SK-N-SH (cell line): ENCODE measurements around the gene PLAGL1. TPM values are rescaled to one million over a fixed set of nuclear protein-coding genes. Genes with fewer than 3 reads are reported as not detected.

ENCODE experiments used
- CTCF ChIA-PET: fragments of 300-600, 350-600 bp; formaldehyde crosslinking; extraction: SDS; loops from one replicate; lab custom pipeline; 2021; lab: Yijun Ruan, JAX
- POLR2A ChIA-PET: fragments of 350-600 bp; sonication (Branson Sonifier 250); formaldehyde crosslinking; extraction: SDS; loops from one replicate; lab custom pipeline; 2020; ENCODE audit warnings: antibody characterized with exemption, inconsistent platforms; lab: Yijun Ruan, JAX
- DNase-seq: peaks from one replicate; pipeline ENCODE4 v3.0.0; 2012
- H2AFZ ChIP-seq: fragments of 200-600 bp; sonication (generic); 2 replicates; pipeline ENCODE4 v1.8.1; 2016; ENCODE audit warnings: antibody characterized with exemption, mild to moderate bottlenecking, low read depth
- H3F3A ChIP-seq: fragments of 200-600 bp; sonication (generic); replicated peaks from 2 replicates; pipeline ENCODE3; 2016; ENCODE audit warnings: antibody characterized with exemption, mild to moderate bottlenecking; ENCODE audit not compliant: insufficient read depth
- H3K27ac ChIP-seq, 2 experiments: fragments of 200-500 bp in 1 of 2; fragments of 200-600 bp in 1 of 2; sonication (Bioruptor generic) in 1 of 2; sonication (generic), shearing (Covaris generic) in 1 of 2; 2 replicates each; pipeline versions ENCODE4 v1.5.1 to v1.6.1; 2014 to 2016; ENCODE audit warnings: low read depth in 2 of 2, inconsistent platforms in 1 of 2, low read length in 1 of 2, mild to moderate bottlenecking in 1 of 2, mixed read lengths in 1 of 2
- H3K27me3 ChIP-seq: fragments of 200-600 bp; sonication (generic), shearing (Covaris generic); 2 replicates; pipeline ENCODE4 v1.6.1; 2016; ENCODE audit warnings: mixed run types; ENCODE audit not compliant: insufficient read depth
- H3K36me3 ChIP-seq, 2 experiments: fragments of 200-500 bp in 1 of 2; fragments of 200-600 bp in 1 of 2; sonication (Bioruptor generic) in 1 of 2; sonication (generic) in 1 of 2; replicated peaks in 1 of 2; 2 replicates each; pipeline versions ENCODE3 to v1.5.1; 2014 to 2016; ENCODE audit warnings: low read length in 1 of 2, mild to moderate bottlenecking in 1 of 2; ENCODE audit not compliant: insufficient read depth in 2 of 2, control insufficient read depth in 1 of 2
- H3K4me1 ChIP-seq, 2 experiments: fragments of 200-500 bp in 1 of 2; fragments of 200-600 bp in 1 of 2; sonication (Bioruptor generic) in 1 of 2; sonication (generic), shearing (Covaris generic) in 1 of 2; 2 replicates each; pipeline versions ENCODE4 v1.5.1 to v1.6.1; 2014 to 2016; ENCODE audit warnings: low read depth in 1 of 2, low read length in 1 of 2, mixed run types in 1 of 2; ENCODE audit not compliant: insufficient read depth in 2 of 2, control insufficient read depth in 1 of 2
- H3K4me2 ChIP-seq: fragments of 200-600 bp; sonication (generic), shearing (Covaris generic); 2 replicates; pipeline ENCODE4 v1.6.1; 2017; ENCODE audit warnings: mixed run types
- H3K4me3 ChIP-seq, 2 experiments: fragments of 200-500 bp in 1 of 2; fragments of 200-600 bp in 1 of 2; sonication (Bioruptor generic) in 1 of 2; sonication (generic), shearing (Covaris generic) in 1 of 2; 2 replicates each; pipeline versions ENCODE4 v1.5.1 to v1.8.1; 2014 to 2016; ENCODE audit warnings: low read depth in 2 of 2, inconsistent platforms in 1 of 2, low read length in 1 of 2, mild to moderate bottlenecking in 1 of 2, mixed read lengths in 1 of 2, moderate library complexity in 1 of 2
- H3K79me2 ChIP-seq: fragments of 200-600 bp; sonication (generic); 2 replicates; pipeline ENCODE4 v1.8.1; 2017; ENCODE audit warnings: mild to moderate bottlenecking; ENCODE audit not compliant: insufficient read depth
- H3K9ac ChIP-seq: fragments of 200-600 bp; sonication (generic); 2 replicates; pipeline ENCODE4 v1.6.1; 2017; ENCODE audit warnings: mixed run types
- H3K9me2 ChIP-seq: fragments of 200-600 bp; sonication (generic); 2 replicates; pipeline ENCODE4 v1.6.1; 2017; ENCODE audit warnings: mixed run types
- H3K9me3 ChIP-seq: fragments of 200-600 bp; sonication (generic); 2 replicates; pipeline ENCODE4 v1.6.1; 2017; ENCODE audit warnings: mixed run types, mild to moderate bottlenecking, moderate library complexity
- H4K20me1 ChIP-seq: fragments of 200-600 bp; sonication (generic); 2 replicates; pipeline ENCODE4 v1.6.1; 2017; ENCODE audit warnings: mild to moderate bottlenecking, mixed run types; ENCODE audit not compliant: insufficient read depth
- CHD2 ChIP-seq: fragments of 150-350 bp; IDR thresholded peaks from 2 replicates; pipeline ENCODE4 v1.6.1; 2018; ENCODE audit warnings: low read length; ENCODE audit not compliant: partially characterized antibody
- CTCF ChIP-seq: fragments of 200-600 bp; sonication (generic); IDR thresholded peaks from 2 replicates; pipeline ENCODE4 v1.6.1; 2017; ENCODE audit warnings: antibody characterized with exemption, mild to moderate bottlenecking, moderate library complexity
- EP300 ChIP-seq, 2 experiments: IDR thresholded peaks; 2 replicates each; pipeline versions ENCODE4 v1.4.0 to v1.6.1; 2012; ENCODE audit warnings: borderline replicate concordance in 1 of 2, low read depth in 1 of 2, low read length in 1 of 2
- FOXJ3 ChIP-seq: sonication (generic); formaldehyde crosslinking; IDR thresholded peaks from 2 replicates; pipeline ENCODE4 v1.5.1; 2020; ENCODE audit warnings: mild to moderate bottlenecking, missing genetic modification reagents
- GABPA ChIP-seq: IDR thresholded peaks from 2 replicates; pipeline ENCODE4 v1.4.0; 2012; ENCODE audit warnings: low read depth, mild to moderate bottlenecking
- GATA2 ChIP-seq: sonication (generic); formaldehyde crosslinking; IDR thresholded peaks from 2 replicates; pipeline ENCODE4 v1.5.0; 2020; ENCODE audit warnings: mild to moderate bottlenecking, missing genetic modification reagents
- MAX ChIP-seq: IDR thresholded peaks from 2 replicates; pipeline ENCODE4 v1.4.0; 2012; ENCODE audit warnings: low read depth
- NRF1 ChIP-seq: IDR thresholded peaks from 2 replicates; pipeline ENCODE4 v1.6.1; 2012; ENCODE audit warnings: low read depth, mild to moderate bottlenecking, low read length
- RAD21 ChIP-seq: IDR thresholded peaks from 2 replicates; pipeline ENCODE4 v1.6.1; 2012; ENCODE audit warnings: mild to moderate bottlenecking, low read length
- REST ChIP-seq: IDR thresholded peaks from 2 replicates; pipeline ENCODE4 v1.6.1; 2012; ENCODE audit warnings: mild to moderate bottlenecking, low read depth, low read length, moderate library complexity
- RFX5 ChIP-seq: IDR thresholded peaks from 2 replicates; pipeline ENCODE4 v1.6.1; 2012; ENCODE audit warnings: mild to moderate bottlenecking, improper control_type of control experiment, low read length
- SIN3A ChIP-seq: IDR thresholded peaks from 2 replicates; pipeline ENCODE4 v1.6.1; 2012; ENCODE audit warnings: low read depth, mild to moderate bottlenecking, low read length, moderate library complexity, borderline replicate concordance
- SMC3 ChIP-seq: IDR thresholded peaks from 2 replicates; pipeline ENCODE4 v1.6.1; 2012; ENCODE audit warnings: low read depth, low read length, improper control_type of control experiment
- TCF12 ChIP-seq: IDR thresholded peaks from 2 replicates; pipeline ENCODE4 v1.4.0; 2012
- USF2 ChIP-seq: fragments of 150-350 bp; IDR thresholded peaks from 2 replicates; pipeline ENCODE4 v1.6.1; 2017; ENCODE audit warnings: antibody characterized with exemption, low read length, low read depth, borderline replicate concordance
- WGBS: methylation state at CpG from one replicate; pipeline ENCODE4 v1.1.6; 2017; ENCODE audit warnings: low lambda C conversion rate; 5-methylcytosine and 5-hydroxymethylcytosine counted together
- polyA plus RNA-seq, 3 experiments: library from polyadenylated mRNA; depleted of rRNA; stranded (reverse); fragments of >200 nt; gene quantifications; 2 replicates each; pipeline ENCODE4 v1.2.3, GENCODE V29; 2012

The PLAGL1 gene
- polyA plus RNA-seq, 1 of the 3 experiments (the other 2 are of a cell fraction), result 25.8 TPM

GRCh38 chr6:143969077-143969476 is 39.0 kb downstream of the PLAGL1 start:
- Histone ChIP-seq H3K36me3 (peaks cover 0 to 2% of the 10 kb centered on the region in 2 experiments), H3K9ac (no peak overlapping the region), H3K4me1 (no peaks in the 10 kb centered on the region; a peak in 1 of 4 replicates)
- DNase-seq, result no peak
- TF ChIP-seq MAX (no peak), RFX5 (no peak), CHD2 (no peak), TCF12 (no peak), SMC3 (no peak), RAD21 (no peak)
- TF ChIP-seq, all 33 proteins: peak for 0
- Histone ChIP-seq H3K27ac (no peak overlapping the region), H3K4me3 (no peak overlapping the region), H4K20me1 (no peaks in the 10 kb centered on the region), H3F3A (no peaks in the 10 kb centered on the region), H3K4me2 (no peak overlapping the region), H3K9me2 (no peaks in the 10 kb centered on the region), H3K27me3 (no peaks in the 10 kb centered on the region), H3K9me3 (no peaks in the 10 kb centered on the region), H2AFZ (no peak overlapping the region), H3K79me2 (no peaks in the 10 kb centered on the region)
- POLR2A ChIA-PET, result no interaction called here
- WGBS, result 33% methylated on average over 2 of the region's 2 CpGs
- CTCF ChIA-PET, result interaction anchor here (1.3 kb wide), 1 partner anchor 44 kb away, joined by 8 read pairs; no protein-coding TSS in a partner anchor

GRCh38 chr6:143967706-143968376 is 40.2 kb downstream of the PLAGL1 start:
- Histone ChIP-seq H3K9me3 (no peaks in the 10 kb centered on the region), H2AFZ (no peak overlapping the region), H3K79me2 (no peaks in the 10 kb centered on the region), H3F3A (no peaks in the 10 kb centered on the region), H3K9me2 (no peaks in the 10 kb centered on the region), H3K27me3 (no peaks in the 10 kb centered on the region; the same call in 1 of the 2 replicates), H3K4me1 (no peaks in the 10 kb centered on the region; a peak in 1 of 4 replicates), H3K36me3 (peaks cover 0 to 2% of the 10 kb centered on the region in 2 experiments), H3K27ac (no peak overlapping the region), H3K4me3 (no peak overlapping the region), H3K4me2 (no peak overlapping the region), H4K20me1 (no peaks in the 10 kb centered on the region), H3K9ac (no peak overlapping the region)
- ChIA-PET CTCF (interaction anchor here (0.9 to 1.5 kb wide), 4 partner anchors 12 to 46 kb away, joined by 3 to 8 read pairs (median 4); no protein-coding TSS in a partner anchor), POLR2A (interaction anchor here (0.5 kb wide), 1 partner anchor 9 kb away, joined by 3 read pairs; no protein-coding TSS in a partner anchor)
- no peak for TF ChIP-seq TCF12
- TF ChIP-seq NRF1, result no peak
- TF ChIP-seq GABPA, result no peak
- TF ChIP-seq SIN3A, result no peak
- TF ChIP-seq USF2, result no peak
- TF ChIP-seq REST, result no peak
- TF ChIP-seq SMC3, result no peak
- TF ChIP-seq FOXJ3 (CRISPR knock-in tag), result no peak
- no peak for TF ChIP-seq CTCF
- TF ChIP-seq EP300 (IDR thresholded peaks at IDR 0.05; ENCODE audit: borderline replicate concordance in 1 of 2, low read depth in 1 of 2, low read length in 1 of 2), result no peak
- no peak for TF ChIP-seq GATA2 (CRISPR knock-in tag)
- 47% methylated on average over 5 of the region's 5 CpGs for WGBS
- no peak for DNase-seq
